PC-3 (cell line): ENCODE measurements around the gene ACOT11.

Experiments
- EZH2 ChIP-seq: fragments of 300-600 bp; sonication (generic); IDR thresholded peaks from one replicate; pipeline ENCODE4 v1.6.1; 2017; ENCODE audit warnings: antibody characterized with exemption, mild to moderate bottlenecking, low read length; ENCODE audit not compliant: unreplicated experiment
- TF ChIP-seq, protein P1 (sequence below): fragments of 300-600 bp; sonication (generic); conservative IDR thresholded peaks from 2 replicates; pipeline ENCODE4 v1.5.1; 2017; ENCODE audit warnings: antibody characterized with exemption, low read depth, mild to moderate bottlenecking, low read length

DNA sequence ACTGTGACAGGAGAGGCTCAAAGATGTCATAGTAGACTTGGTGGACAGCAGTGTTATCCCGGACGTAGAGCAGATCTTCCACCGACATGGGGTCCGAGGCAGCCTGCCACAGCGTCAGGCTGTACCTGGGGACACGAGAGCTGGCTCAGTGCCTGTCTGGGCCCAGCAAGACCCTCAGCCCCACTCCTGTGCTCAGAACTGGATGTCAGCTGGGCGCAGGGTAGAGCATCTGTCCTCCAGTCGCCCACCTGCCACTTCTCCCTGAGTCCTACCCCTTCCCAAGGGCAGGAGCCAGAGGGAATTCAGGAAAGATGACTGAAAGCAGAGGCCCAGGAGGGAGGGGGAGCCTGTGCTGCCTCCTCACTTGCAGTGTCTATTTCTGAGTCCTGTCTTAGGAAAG is 63.6 kb downstream of the ACOT11 start:
- TF ChIP-seq, protein P1, sequence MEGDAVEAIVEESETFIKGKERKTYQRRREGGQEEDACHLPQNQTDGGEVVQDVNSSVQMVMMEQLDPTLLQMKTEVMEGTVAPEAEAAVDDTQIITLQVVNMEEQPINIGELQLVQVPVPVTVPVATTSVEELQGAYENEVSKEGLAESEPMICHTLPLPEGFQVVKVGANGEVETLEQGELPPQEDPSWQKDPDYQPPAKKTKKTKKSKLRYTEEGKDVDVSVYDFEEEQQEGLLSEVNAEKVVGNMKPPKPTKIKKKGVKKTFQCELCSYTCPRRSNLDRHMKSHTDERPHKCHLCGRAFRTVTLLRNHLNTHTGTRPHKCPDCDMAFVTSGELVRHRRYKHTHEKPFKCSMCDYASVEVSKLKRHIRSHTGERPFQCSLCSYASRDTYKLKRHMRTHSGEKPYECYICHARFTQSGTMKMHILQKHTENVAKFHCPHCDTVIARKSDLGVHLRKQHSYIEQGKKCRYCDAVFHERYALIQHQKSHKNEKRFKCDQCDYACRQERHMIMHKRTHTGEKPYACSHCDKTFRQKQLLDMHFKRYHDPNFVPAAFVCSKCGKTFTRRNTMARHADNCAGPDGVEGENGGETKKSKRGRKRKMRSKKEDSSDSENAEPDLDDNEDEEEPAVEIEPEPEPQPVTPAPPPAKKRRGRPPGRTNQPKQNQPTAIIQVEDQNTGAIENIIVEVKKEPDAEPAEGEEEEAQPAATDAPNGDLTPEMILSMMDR = no peak
- no peak for TF ChIP-seq EZH2
